Activated T-cell treated with anti-CD3 and anti-CD28 coated beads, Interleukin-2, amount 50 U/mL, for 4 hours (primary cell): Measurements from ENCODE around the gene CABP7. TPM values are rescaled to one million over a fixed set of nuclear protein-coding genes. Genes with fewer than 3 reads are reported as not detected.

Experiments
- ATAC-seq, 2 donors: fragments of 200-7000 bp; cut with Tn5 transposase; one replicate each; pipeline ENCODE4 v1.10.0; 2021
- DNase-seq: peaks from one replicate; pipeline ENCODE4 v3.0.0-alpha.2; 2020
- H3K27me3 Mint-ChIP-seq: one replicate; pipeline ENCODE4 v1.8.0; 2021; ENCODE audit warnings: low read depth, mixed read lengths
- H3K36me3 Mint-ChIP-seq: one replicate; pipeline ENCODE4 v1.8.0; 2022; ENCODE audit warnings: mixed read lengths; ENCODE audit not compliant: insufficient read depth
- H3K4me1 Mint-ChIP-seq: one replicate; pipeline ENCODE4 v1.8.0; 2021; ENCODE audit warnings: low read depth, mixed read lengths
- H3K4me3 Mint-ChIP-seq: one replicate; pipeline ENCODE4 v1.8.0; 2021; ENCODE audit warnings: mild to moderate bottlenecking, moderate library complexity, mixed read lengths
- H3K9me3 Mint-ChIP-seq: one replicate; pipeline ENCODE4 v1.8.0; 2021; ENCODE audit warnings: mixed read lengths
- total RNA-seq, 3 donors: library from RNA; stranded (reverse); gene quantifications; one replicate each; pipeline ENCODE4 v1.2.1, GENCODE V29; 2021

The CABP7 gene
- total RNA-seq, 3 donors from 2014 or later, result 0.11 to 0.20 (median 0.13) TPM

GRCh38 chr22:29756341-29756740, 36.5 kb downstream of the CABP7 start:
- Mint-ChIP-seq H3K36me3 (no peaks in the 10 kb centered on the region), H3K4me1 (peaks cover 2% of the 10 kb centered on the region), H3K4me3 (no peak overlapping the region), H3K9me3 (no peaks in the 10 kb centered on the region), H3K27me3 (no peaks in the 10 kb centered on the region)
- no peak for DNase-seq
- no peak for ATAC-seq

DNA sequence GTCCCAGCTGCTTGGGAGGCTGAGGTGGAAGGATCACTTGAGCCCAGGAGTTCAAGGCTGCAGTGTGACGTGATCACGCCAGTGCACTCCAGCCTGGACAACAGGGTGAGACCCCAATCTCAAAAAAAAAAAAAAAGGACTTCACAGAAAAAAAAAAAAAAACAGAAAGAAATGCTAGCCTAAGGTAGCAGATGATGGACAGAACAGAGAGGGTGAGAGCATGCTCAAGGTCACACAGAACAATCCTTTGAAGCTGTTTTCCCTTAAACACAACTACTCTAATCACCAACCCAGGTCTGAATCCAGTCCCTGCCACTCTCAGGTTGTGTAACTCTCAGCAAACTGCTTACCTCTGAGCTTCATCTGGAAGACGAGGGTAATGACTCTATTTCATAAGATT, 37.3 kb downstream of the CABP7 start:
- no peak overlapping the region for H3K4me3 Mint-ChIP-seq
- H3K9me3 Mint-ChIP-seq, result no peaks in the 10 kb centered on the region
- H3K27me3 Mint-ChIP-seq, result no peaks in the 10 kb centered on the region
- H3K4me1 Mint-ChIP-seq, result no peaks in the 10 kb centered on the region
- DNase-seq (no peak), ATAC-seq (no peak)
- H3K36me3 Mint-ChIP-seq, result no peaks in the 10 kb centered on the region

DNA sequence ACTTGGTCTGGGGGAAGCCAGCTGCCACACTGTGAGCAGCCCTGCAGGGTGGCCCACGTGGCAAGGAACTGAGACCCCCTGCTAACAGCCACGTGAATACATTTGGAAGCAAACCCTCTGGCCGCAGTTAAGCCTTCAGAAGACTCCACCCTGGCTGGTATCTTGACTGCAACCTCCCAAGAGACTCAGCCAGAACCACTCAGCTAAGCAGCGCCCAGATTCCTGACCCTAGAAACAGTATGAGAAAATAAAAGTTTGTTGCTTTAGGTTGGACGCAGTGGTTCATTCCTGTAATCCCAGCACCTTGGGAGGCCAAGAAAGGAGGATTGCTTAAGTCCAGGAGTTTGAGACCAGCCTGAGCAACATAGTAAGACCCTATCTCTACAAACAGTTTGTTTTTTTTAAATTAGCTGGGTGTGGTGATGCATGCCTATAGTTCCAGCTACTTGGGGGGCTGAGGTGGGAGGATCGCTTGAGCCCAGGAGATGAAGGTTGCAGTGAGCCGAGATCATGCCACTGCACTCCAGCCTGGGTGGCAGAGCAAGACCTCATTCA, 38.3 kb downstream of the CABP7 start:
- H3K4me1 Mint-ChIP-seq, result no peaks in the 10 kb centered on the region
- no peak for DNase-seq
- H3K9me3 Mint-ChIP-seq, result no peaks in the 10 kb centered on the region
- no peaks in the 10 kb centered on the region for H3K27me3 Mint-ChIP-seq
- ATAC-seq, result no peak
- no peaks in the 10 kb centered on the region for H3K36me3 Mint-ChIP-seq
- H3K4me3 Mint-ChIP-seq, result no peak overlapping the region

DNA sequence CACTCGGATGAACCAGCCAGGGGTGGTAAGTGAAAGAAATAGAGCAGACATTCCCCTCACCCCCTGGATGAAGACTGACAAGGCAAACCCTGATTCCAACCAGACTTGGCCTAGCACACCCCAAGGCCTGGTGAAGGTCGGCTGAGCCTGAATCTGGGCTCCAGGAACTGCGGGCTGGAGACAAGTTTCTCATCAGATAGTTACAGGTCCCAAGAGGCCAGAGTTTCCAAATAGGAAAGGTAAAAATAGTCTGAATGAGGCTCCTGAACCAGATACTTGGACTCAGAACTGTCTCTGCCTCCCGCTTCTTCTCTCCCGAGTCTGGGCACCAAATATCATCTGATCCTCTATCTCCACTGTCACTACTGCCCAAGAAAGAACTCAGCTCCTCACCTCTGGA, 39.2 kb downstream of the CABP7 start:
- ATAC-seq (no peak), DNase-seq (no peak)
- Mint-ChIP-seq H3K36me3 (no peaks in the 10 kb centered on the region), H3K9me3 (no peaks in the 10 kb centered on the region), H3K27me3 (no peaks in the 10 kb centered on the region), H3K4me1 (no peaks in the 10 kb centered on the region), H3K4me3 (no peak overlapping the region)

- no peak overlapping the region for H3K4me3 Mint-ChIP-seq
- DNase-seq, result no peak
- H3K9me3 Mint-ChIP-seq, result no peaks in the 10 kb centered on the region
- peaks cover 1% of the 10 kb centered on the region for H3K36me3 Mint-ChIP-seq
- ATAC-seq, result no peak
- no peaks in the 10 kb centered on the region for H3K27me3 Mint-ChIP-seq
- peaks cover 17% of the 10 kb centered on the region for H3K4me1 Mint-ChIP-seq
These were observed 42.5 kb downstream of the CABP7 start for GRCh38 chr22:29762263-29762662.

GRCh38 chr22:29765905-29766631, 46.3 kb downstream of the CABP7 start:
- peaks cover 30% of the 10 kb centered on the region for H3K4me1 Mint-ChIP-seq
- ATAC-seq, result peak; percentile 3 to 8
- H3K9me3 Mint-ChIP-seq, result no peaks in the 10 kb centered on the region
- H3K4me3 Mint-ChIP-seq, result peak overlapping the region; percentile 100
- no peaks in the 10 kb centered on the region for H3K27me3 Mint-ChIP-seq
- H3K36me3 Mint-ChIP-seq, result peaks cover 14% of the 10 kb centered on the region
- DNase-seq, result no peak

GRCh38 chr22:29766632-29767170, 46.9 kb downstream of the CABP7 start, which contains the start of gene ZMAT5:
ZMAT5 (minus strand) TSS chr22:29767007; CDS start chr22:29748544, 18,463 bp downstream.
- peaks cover 30% of the 10 kb centered on the region for H3K4me1 Mint-ChIP-seq
- DNase-seq (peak; percentile 85), ATAC-seq (peak; percentile 98 to 99)
- no peaks in the 10 kb centered on the region for H3K9me3 Mint-ChIP-seq
- H3K27me3 Mint-ChIP-seq, result no peaks in the 10 kb centered on the region
- H3K4me3 Mint-ChIP-seq, result peak within 1 kb of the TSS; percentile 100
- H3K36me3 Mint-ChIP-seq, result peaks cover 14% of the 10 kb centered on the region

DNA sequence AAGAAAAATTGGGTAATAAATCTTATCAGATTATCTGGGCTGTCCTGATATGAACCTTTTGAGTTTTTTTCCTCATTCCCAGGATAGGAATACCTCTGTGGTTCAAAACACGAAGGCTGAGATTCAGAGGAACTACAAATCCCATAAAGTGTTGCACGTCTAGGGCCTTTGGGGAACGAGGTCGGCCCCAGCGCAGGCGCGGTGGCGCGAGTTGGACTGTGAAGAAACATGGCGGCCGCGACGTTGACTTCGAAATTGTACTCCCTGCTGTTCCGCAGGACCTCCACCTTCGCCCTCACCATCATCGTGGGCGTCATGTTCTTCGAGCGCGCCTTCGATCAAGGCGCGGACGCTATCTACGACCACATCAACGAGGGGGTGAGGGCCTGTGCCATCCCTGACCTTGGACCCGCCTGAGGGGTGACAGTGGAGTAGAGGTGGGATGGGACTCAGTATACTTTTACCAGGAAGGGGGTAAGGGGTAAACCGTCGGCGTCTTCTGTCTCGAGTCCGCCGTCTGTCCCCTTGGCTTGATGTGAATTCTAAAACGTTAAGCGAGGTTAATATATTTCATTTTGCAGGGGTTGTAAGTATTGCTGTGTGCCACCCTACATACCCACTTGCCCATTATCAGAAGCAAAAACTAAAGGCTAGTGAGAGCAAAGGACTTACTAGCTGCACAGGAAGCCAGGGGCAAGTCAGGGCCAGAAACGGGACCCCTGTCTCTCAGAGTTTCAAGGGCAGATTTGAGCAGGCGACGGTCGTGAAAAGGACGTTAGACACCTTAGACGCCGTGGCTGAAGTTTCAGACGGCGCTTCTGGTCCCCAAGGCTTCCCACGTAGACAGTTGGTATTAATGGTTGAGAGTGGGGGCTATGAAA, 47.6 kb downstream of the CABP7 start, which contains the start of gene UQCR10:
Gene UQCR10, plus strand, starts transcription at position 199 of the 881 bp plus-strand sequence. Its CDS starts 30 bp downstream, at position 229.
- Mint-ChIP-seq H3K9me3 (no peaks in the 10 kb centered on the region), H3K27me3 (no peaks in the 10 kb centered on the region), H3K36me3 (peaks cover 17% of the 10 kb centered on the region), H3K4me3 (peak within 1 kb of the TSS; percentile 100), H3K4me1 (peaks cover 30% of the 10 kb centered on the region)
- peak; percentile 87 for DNase-seq
- peak; percentile 83 to 84 for ATAC-seq

DNA sequence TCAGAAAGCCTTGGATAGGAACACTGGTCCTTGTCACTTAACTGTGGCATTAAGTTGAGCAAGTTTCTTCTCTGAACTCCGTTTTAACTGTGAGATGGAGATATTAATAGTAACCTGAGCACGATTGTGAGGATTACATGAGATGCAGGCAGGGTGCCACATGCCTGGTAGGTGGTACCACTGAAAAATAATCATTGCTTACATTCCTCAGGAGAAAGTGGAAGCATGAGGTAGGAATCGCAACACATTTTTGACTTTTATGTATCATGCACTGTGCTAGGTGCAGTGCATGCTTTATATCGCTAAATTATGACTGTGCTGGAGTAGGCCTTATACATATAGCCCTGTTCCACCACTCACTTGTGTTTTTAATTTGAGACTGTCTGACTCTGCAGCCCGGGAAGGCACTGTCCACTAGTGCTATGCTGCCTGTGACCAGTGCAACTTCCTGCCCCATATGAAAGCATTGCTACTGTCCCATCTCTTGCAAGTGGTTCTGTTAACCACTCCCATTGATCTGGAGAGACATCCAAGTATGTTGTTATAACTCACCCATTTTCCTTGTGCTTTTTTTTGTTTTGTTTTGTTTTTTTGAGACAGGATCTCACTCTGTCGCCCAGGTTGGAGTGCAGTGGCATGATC, 48.4 kb downstream of the CABP7 start:
- no peaks in the 10 kb centered on the region for H3K9me3 Mint-ChIP-seq
- H3K36me3 Mint-ChIP-seq, result peaks cover 18% of the 10 kb centered on the region
- DNase-seq (no peak), ATAC-seq (no peak)
- H3K4me1 Mint-ChIP-seq, result peaks cover 30% of the 10 kb centered on the region
- peak overlapping the region; percentile 100 for H3K4me3 Mint-ChIP-seq
- H3K27me3 Mint-ChIP-seq, result no peaks in the 10 kb centered on the region

DNA sequence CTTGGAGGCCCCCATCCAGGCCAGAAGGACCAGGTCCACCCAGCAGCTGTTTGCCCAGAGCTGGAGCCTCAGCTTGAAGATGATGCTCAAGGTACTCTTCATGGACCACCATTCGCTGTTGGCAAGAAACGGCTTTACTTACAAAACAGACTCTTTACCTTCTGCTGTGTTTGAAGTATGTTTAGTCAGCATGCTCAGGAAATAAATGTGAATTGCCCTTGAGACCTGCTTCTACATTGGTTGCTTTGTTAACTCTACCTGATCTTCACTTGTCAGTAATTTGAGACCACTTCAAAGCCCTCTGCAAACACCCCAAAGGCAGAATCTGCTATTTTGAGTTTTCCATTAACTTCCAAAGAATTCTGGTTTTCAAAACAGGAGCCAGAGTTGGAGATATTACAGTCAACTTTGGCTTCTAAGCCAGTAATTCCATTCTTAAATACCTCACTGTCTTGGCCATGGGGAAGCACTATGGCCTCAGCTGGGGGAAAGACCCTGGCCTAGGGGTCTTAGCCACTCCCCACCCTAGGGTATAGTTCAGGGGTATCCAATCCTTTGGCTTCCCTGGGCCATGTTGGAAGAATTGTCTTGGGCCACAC, 50.0 kb downstream of the CABP7 start:
- ATAC-seq (no peak), DNase-seq (no peak)
- Mint-ChIP-seq H3K4me3 (no peak overlapping the region), H3K36me3 (peaks cover 18% of the 10 kb centered on the region), H3K9me3 (no peaks in the 10 kb centered on the region), H3K27me3 (no peaks in the 10 kb centered on the region), H3K4me1 (peaks cover 29% of the 10 kb centered on the region)

DNA sequence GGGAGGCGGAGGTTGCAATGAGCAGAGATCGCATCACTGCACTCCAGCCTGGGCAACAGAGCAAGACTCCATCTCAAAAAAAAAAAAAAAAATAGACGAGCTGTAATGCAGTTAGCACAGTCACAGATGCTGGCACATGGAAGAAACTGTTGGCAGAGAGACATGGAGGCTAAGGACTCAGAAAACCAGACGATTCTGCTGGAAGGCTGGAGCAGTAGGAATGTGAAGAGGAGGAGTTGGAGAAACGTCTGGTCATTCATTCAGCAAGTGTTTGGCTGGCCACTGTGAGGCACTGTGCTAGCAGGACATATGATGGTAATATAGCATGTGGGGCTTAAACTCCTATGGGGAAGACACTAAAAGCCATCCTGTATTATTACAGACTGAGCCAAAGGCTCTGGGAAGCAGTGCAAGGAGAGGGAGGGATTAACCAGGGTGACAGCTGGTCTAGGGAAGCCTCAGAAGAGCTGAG, 52.4 kb downstream of the CABP7 start:
- ATAC-seq (no peak), DNase-seq (no peak)
- Mint-ChIP-seq H3K4me3 (no peak overlapping the region), H3K4me1 (peaks cover 14% of the 10 kb centered on the region), H3K27me3 (no peaks in the 10 kb centered on the region), H3K9me3 (no peaks in the 10 kb centered on the region), H3K36me3 (peaks cover 18% of the 10 kb centered on the region)

GRCh38 chr22:29773233-29773632, 53.4 kb downstream of the CABP7 start:
- H3K4me1 Mint-ChIP-seq, result peaks cover 9% of the 10 kb centered on the region
- ATAC-seq, result no peak
- H3K4me3 Mint-ChIP-seq, result no peak overlapping the region
- peaks cover 16% of the 10 kb centered on the region for H3K36me3 Mint-ChIP-seq
- no peaks in the 10 kb centered on the region for H3K27me3 Mint-ChIP-seq
- DNase-seq, result no peak
- H3K9me3 Mint-ChIP-seq, result no peaks in the 10 kb centered on the region

DNA sequence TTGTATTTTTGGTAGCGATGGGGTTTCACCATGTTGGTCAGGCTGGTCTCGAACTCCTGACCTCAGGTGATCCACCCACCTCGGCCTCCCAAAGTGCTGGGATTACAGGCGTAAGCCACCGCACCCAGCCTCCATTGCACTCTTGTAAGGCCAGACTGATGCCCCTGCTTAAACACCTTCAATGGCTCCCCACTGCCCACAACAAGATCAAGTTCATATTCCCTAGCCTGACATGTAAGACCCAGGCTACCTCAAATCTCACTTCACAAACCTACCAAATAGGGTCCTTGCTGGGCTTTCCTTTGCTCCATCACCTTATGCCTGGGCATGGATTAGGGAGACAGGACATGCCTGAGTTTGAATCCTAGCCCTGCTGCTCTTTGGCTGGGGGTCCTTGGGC, 60.4 kb downstream of the CABP7 start:
- Mint-ChIP-seq H3K27me3 (no peaks in the 10 kb centered on the region), H3K4me3 (no peak overlapping the region), H3K4me1 (no peaks in the 10 kb centered on the region), H3K36me3 (no peaks in the 10 kb centered on the region), H3K9me3 (no peaks in the 10 kb centered on the region)
- DNase-seq, result no peak
- no peak for ATAC-seq
